OCI-LY3 (cell line): Measurements from ENCODE around the gene NUTF2.

Experiments used
- EZH2phosphoT487 ChIP-seq: fragments of 200-600 bp; shearing (Covaris generic); IDR thresholded peaks from 2 replicates; pipeline ENCODE4 v1.6.1; 2018; ENCODE audit warnings: antibody characterized with exemption, mixed run types, low read depth
- TF ChIP-seq, protein P1 (sequence below): fragments of 200-600, 300-600 bp; sonication (generic); IDR thresholded peaks from 2 replicates; pipeline ENCODE4 v1.5.1; 2014; ENCODE audit warnings: antibody characterized with exemption, low read length, low read depth

- TF ChIP-seq, protein P1, sequence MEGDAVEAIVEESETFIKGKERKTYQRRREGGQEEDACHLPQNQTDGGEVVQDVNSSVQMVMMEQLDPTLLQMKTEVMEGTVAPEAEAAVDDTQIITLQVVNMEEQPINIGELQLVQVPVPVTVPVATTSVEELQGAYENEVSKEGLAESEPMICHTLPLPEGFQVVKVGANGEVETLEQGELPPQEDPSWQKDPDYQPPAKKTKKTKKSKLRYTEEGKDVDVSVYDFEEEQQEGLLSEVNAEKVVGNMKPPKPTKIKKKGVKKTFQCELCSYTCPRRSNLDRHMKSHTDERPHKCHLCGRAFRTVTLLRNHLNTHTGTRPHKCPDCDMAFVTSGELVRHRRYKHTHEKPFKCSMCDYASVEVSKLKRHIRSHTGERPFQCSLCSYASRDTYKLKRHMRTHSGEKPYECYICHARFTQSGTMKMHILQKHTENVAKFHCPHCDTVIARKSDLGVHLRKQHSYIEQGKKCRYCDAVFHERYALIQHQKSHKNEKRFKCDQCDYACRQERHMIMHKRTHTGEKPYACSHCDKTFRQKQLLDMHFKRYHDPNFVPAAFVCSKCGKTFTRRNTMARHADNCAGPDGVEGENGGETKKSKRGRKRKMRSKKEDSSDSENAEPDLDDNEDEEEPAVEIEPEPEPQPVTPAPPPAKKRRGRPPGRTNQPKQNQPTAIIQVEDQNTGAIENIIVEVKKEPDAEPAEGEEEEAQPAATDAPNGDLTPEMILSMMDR: no peak
- TF ChIP-seq EZH2phosphoT487: no peak
These were observed 2.2 kb upstream of the NUTF2 start for GRCh38 chr16:67844497-67844896.
